ENCODE data around the gene RPS21. TPM values are rescaled to one million over a fixed set of nuclear protein-coding genes. Genes with fewer than 3 reads are reported as not detected.
"Not testable (repeated sequence)": the region's sequence is repeated elsewhere in the genome, so short reads cannot be mapped to it uniquely, and the experiment has no call there.

The RPS21 gene
- total RNA-seq, 1 experiment from 2014 or later: 2,418 TPM

DNA sequence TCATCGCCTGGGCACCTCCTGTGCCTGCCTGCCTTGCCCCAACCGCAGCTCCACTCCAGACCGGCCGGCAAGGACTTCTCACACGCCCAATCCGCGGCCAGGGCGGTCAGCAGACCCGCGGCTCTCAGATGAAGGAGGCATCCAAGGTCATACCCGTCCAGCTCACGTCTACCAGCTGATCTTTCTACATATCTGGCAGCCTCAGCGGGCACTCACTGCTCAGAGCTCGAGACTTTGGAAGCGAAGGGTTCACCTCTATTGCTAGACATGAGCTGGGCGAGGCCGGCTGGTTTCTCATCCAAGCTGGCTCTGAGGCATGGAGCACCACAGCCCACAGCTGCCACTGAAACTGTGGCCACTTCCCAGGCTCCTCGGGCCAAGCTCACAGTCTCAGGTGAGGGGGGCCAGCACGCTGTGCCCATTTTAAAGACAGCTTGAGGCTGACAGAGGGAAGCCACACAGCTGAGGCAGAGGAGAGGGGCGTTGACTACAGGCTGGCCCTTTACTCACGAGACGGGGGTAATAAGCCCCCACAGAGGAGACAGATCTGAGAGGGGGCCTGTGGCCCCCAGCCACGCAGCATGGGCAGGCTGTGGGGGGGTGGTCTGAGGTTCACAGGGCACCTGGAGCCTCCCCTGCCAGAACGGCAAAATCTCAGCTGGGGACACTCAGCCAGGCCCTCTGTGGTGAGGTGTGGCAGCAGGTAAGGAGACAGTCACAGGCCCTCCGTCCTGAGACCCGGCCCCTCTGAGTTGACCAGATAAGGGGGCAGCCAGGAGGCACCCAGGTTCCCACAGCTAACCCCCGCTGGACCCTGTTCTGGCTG is 21.8 kb upstream of the RPS21 start:
- DNase-seq (ENCODE audit: low read depth): no peak

DNA sequence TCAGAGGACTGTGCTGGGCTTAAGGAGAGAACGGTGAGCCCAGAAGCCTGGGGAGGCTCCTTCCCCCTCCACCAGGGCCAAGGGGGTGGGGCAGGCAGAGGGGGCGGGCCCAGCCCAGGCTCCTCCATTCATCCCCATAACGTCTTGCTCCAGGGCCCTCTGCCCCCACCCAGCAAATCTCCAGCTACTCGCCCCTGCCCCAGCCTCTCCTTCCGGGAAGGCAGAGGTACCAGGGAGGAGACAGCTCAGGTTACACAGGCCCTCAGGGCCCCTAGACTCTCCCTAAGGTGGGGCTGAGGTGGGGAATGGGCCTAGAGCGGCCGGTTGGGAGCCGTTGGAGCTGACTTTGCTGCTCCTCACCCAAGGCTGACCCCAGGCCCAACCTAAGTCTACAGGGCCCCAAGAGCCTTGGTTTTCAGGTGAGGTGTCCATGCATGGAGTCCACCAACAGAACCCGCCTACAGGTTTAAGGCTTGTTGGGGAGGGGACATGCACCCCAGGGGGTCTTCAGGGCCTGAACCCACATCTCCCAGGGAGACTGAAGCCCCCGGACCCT is 21.0 kb upstream of the RPS21 start:
- no peak for DNase-seq (ENCODE audit: low read depth)

DNA sequence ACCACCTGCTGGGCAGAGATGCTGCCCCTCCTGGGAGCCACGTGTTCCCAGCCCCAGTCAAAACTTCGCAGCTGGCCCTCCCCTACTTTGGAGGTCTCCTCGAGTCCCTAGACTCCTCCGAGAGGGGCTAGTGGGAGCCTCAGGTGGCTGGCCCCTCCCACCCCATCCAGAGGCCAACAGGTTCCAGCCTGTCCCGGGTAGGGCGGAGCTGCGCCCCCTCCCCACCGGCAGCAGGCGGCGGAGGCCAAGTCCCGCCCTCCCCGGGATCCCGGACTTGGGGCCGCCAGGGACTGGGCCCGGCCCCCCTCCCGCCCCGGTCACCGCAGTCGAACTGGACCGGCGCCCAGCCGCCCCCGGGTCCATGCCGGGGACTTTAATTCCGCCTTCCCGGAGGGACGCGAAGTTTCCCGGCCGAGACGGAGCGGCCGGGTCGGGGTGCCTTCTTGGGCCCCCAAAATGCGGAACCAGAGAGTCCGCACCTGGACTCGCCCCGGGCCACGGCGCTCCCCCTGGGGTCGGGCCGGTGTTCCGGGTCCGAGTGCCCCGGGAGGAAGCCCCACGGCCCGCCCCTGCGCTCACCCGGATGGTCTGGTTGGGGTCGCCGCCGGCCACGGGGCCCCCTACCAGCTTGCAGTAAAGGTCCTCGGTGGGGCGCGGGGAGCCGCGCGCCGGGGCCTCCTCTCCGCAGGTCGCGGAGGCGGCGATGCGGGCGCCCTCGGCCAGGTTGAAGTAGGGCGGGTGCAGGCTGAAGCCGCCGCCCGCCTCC is 20.4 kb upstream of the RPS21 start:
- no peak for DNase-seq (ENCODE audit: low read depth)

DNA sequence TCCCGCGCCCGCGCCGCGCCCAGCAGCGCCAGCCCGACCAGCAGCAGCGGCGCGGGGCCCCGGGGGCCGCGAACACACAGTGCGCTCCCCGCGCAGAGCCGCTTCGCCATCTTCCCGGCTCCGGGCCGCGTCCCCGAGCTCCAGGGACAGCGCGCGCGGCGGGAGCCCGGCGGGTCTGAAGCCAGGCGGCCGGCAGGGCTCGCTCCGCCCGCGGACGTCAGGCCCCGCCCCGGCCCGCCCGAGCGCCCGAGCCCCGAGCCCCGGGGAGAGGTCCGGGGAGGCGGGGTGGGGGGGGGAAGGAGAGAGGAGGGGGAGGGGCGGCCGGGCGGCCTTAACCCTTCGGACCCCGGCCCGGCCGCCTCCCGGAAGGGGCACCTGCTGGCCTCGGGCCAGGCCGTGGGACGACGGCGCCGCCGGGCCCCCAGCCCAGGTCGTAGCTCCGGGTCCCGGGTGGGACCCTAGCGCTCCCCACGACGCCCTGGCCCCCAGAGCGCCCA is 19.7 kb upstream of the RPS21 start, which contains the start of gene LAMA5:
TSS of gene LAMA5 (minus strand) at position 177 of the 497 bp plus-strand sequence. CDS start at position 110, 67 bp downstream.
- no peak for DNase-seq (ENCODE audit: low read depth)

DNA sequence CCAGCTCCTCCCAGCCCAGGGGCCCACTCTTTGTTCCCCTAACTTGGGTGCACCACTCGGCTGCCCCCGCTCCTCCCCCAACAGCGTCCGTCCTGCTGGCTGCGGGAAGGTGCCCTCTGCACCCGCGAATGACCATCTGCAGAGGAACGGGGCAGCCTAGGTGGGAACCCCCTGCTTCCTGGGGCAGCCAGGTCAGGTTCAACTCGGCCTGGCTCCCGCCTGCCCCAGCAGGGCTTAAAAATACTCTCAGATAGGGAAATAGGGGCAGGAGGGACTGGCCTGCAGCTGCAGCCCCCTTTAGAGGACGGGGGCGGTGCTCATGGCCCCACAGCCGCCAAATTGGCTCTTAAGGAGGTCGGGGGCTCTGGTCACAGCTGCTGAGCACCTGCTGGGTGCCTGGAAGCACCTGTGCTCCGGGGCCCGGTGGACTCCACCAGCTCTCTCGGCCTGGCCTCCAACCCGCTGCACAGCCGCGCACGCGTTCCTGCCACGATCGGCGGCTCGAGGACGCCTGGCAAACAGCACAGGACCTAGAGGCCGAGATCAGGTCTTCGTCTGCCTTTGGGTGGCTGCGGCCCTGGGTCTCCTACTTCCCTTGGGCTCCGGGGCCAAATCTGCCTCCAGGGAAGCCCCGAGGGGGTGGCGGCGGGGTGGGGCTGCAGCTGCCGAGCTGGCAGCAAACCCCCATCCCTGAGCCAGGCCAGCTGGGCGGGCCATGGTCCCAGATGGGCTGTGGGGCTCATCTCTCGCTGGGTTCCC is 19.1 kb upstream of the RPS21 start:
- no peak for DNase-seq (ENCODE audit: low read depth)

DNA sequence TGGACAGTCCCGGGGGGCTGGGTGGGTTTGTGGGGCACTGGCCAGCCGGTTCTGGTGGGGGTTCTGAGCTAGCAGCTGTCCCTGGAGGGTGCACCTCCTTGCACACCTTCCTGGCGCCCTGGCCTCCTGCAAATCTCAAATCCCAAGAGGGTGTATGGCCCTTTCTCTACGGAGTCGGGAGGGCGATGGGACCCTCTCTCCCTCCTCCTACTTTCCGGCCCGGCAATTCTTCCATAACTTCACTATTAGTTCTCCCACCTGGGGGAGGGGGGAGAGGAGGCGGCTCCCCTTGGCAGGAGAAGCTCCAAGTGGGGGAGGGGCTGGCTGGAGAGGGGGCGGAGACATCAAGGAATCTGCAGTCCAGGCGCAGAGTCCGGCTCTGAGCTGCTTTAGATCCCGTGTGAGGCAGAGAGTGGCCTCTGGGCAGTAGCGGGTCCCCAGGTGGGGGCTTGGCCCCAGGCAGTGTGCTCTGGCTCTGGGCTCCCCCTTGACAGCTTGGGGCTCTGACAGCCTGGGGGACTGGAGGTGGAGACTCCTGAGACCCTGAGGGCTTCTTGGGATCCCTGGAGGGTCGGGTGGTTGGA is 18.4 kb upstream of the RPS21 start:
- DNase-seq (ENCODE audit: low read depth): no peak

DNA sequence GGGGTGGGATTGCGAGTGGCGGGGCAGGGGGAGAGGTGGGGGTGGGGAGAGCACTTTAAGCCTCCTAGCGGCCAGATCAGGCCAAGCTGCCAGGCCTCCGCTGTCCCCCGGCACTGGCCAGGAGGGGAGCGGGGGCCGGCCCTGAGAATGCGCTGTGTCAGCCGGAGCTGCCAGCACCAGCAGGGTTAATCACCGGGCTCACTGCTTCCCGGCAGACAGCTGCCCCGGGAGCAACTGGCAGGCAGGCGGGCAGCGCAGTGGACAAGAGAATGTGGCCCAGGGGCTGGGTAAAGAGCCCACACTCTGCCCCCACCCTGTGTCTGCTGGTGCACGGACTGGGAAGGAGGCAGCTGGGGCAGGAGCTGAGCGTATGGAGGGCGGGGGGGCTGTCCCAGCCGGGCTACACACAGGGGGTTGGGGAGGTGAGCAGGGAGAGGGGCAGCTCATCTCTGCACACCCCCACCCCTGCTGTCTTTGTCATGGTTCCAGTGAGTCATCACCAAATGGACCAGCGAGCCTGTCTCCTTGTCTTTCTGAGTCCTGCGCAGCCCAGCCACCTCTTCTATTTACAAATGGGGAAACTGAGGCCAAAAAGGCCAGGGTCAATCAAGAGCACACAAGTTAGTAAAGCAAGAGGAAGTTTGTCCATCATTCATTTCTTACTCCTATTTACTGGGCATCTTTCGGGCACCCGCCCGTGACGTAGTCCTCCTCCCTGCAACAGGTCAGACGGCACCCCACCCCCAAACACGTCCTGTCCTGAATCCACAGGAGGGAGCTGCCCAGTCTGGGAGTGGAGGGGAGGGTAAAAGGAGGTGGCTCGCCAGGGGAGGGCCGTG is 17.7 kb upstream of the RPS21 start:
- DNase-seq (ENCODE audit: low read depth): peak; percentile 78

DNA sequence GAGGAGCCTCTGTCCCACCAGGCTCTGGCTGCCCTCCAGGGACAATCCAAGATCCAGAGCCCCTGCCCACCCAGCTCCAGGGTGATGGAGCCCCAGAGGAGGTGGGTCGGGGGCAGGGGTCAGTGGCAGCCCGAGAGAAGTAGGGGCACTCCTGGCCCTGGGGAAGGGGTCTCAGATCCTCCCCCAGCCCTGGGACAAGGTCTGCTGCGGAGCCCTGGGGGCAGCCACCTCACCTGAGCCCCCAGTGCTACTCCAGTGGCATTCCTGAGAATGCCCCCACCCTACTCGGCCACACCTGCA is 17.1 kb upstream of the RPS21 start:
- DNase-seq (ENCODE audit: low read depth): no peak

DNA sequence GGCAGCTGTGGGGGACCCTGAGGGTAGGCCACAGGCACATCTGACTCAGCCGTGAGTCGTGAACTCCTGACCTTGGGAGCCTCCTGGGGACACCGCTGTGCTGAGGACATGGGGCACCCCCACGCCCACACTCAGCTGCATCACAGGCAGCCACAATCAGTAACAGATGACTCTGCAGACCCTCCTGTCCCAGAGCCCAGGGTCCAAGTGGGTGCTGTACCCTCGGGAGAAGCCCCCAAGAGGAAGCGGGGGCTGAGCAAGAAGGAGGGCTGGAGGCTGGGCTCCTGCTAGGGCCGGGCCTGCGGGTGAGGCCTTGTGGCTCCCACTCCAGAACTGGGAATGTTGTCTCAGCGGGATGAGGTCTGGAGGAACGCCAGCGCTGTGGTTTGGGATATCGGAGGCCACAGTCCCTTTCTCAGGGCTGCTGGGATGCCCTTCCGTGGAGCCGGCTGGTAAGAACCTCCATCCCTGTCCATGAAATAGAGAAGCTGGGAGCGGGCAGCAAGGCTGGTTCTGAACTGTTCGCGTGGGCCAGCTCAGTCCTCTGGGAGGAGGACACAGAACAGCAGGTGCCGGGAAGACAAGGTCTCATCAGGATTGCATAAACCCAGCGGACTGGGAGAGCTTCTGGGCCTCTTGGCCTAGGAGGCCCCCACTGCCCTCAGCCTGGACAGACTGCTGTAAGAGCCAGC is 16.6 kb upstream of the RPS21 start:
- DNase-seq (ENCODE audit: low read depth): peak; percentile 93

DNA sequence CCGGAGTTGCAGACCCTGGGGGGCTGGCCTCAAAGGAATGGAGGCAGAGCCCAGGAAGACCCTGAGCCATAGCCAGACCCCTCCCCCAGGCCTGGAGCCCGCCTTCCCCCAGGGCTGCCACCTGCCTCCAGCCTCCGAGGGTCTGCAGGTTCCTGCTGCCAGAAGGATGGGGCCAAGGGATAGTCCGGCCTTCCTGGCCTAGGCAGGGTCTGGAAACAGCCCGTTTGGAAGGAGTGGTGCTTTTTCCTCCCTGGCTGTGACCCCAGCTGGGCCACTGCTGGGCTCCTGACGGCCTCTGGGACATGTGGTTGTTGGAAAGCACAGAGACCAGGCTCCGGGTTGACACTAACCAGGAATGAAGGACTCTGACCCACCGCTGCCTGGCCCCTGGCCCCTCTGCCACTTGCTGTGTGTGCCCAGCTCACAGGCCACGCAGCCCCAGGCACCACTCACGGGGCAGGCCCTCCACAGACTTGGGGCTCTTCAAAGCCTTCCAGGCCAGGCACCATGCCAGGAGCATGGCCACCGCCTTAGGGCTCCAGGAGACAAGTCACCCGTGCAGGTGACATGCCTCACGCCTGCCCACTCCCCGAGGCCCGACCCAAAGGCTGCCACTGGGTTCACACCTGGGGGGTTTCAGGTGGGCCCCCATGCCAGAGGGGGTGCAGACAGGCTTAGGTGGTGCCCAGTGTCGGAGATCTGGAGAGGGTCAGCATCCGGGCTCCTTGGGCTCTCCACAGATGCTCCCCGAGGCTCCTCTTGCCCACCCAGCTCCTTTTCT is 15.9 kb upstream of the RPS21 start:
- no peak for DNase-seq (ENCODE audit: low read depth)

DNA sequence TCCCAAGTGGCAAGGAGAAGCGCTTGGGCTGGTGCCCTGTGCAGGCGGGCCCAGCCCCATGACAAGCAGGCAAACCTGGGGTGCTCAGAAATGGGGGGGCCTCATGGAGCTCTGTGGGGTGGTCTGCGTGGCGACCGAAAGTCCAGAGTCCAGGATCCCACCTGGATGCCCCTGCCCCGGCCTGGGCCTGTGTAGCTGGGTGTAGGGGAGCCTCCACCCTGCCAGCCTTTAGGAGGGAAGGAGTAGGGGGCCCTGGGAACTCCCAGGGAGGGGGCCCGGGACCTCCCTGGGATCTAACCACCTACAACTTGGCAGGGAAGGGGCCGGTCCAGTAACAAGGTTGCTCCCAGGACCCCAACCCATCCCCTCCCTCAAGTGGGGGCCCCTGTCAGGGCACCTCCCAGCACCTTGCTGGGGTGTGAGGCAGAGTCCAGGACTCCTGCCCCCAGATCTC is 15.3 kb upstream of the RPS21 start:
- no peak for DNase-seq (ENCODE audit: low read depth)

DNA sequence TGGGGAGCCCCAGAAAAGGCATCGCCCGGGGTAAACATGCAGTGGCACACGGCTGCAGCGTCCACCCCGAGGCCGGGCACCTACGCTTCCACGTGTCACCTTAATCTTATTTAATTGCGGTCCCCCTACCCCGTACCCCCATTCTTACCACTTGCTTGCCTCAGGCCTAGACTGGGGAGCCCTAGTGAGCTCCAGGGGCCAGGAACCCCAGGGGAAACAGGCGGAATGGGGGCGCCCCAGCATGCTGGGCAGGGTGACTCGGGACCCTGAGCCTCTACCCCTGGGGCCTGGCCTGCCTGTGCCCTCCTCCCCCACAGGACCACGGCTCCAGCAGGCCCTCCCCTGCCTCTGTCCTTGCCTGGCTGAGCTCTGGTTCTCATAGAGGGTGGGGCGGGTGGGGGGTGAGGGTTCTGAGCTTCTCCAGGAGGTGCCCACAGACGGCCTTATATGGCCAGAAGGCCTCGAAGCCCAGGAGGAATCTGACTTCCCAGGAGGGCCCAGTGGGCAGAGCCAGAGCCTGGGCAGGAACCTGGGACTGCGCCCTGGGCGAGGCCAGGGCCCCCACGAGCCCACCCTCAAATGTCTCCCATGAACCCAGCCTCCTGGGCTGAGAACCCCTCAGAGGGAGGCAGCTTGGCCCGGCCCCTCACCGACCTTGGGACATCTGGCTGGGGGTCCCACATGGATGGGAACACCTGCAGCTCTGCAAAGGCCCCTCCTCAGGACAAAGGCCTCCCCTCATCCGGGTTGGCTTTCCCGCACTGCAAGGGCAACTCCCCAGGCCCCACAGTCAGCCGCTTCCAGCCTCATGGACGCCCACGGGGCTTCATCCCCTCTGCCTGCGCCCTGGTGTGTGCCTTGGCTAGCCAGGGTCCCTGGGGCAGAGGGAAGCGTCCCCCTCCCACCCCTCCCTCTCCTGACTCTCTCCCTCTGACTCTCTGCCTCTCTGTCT is 14.6 kb upstream of the RPS21 start:
- DNase-seq (ENCODE audit: low read depth): no peak

DNA sequence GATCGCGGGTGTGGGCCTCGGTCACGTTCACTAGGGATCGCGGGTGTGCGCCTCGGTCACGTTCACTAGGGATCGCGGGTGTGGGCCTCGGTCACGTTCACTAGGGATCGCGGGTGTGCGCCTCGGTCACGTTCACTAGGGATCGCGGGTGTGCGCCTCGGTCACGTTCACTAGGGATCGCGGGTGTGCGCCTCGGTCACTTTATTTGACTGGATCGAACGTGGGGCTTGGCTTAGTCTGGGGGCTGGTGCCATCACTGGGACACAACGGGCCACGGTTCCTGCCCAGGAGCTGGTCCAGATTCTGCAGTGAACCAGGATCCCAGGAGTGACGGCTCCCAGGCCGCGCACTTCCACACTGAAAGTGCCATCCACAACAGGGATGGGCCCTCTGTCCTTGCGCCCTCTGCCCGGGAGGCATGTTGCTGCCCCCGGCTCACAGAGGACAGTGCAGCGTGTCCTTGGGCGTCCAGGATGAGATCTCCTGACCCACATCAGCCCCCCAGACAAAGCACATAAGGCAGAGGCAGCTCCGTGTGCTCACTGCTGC is 13.2 kb upstream of the RPS21 start:
- DNase-seq (ENCODE audit: low read depth): not testable (repeated sequence)

DNA sequence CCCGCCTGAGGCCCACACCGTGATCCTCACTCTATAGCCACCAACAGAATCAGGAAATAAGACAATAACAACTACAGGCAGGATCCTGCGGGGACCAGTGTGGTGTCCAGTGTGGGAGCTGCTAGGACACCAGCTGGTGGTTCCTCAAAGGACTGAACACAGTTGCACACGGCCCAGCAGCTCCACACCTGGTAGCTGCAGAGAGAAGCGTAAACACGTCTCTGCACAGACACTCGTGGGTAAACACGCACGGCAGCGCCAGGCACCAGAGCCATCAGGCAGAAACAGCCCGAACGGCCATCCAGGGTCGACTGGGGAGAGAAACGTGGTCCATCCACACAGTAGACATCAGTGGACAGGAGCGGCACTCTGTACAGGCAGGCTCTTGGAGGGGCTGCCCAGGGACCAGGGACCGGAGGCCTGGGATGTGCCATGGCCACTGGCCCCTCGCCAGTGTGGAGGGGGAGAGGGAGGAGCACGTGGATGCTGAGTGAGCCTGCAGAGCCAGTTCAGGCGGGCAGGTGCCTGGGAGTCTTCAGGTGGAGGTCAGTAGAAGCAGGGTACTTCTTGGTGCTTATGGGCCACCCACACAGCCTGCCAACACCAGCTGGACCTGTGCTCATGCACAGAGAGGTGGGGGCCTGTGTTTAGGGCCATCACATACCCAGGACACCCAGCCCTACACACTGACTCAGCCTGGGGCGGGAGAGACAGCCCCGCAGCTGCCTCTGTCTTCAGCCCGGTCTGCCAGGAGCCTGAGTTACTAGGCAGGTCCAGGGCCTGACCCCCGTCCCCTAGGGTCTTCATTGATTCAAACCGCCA is 12.4 kb upstream of the RPS21 start:
- DNase-seq (ENCODE audit: low read depth): no peak

DNA sequence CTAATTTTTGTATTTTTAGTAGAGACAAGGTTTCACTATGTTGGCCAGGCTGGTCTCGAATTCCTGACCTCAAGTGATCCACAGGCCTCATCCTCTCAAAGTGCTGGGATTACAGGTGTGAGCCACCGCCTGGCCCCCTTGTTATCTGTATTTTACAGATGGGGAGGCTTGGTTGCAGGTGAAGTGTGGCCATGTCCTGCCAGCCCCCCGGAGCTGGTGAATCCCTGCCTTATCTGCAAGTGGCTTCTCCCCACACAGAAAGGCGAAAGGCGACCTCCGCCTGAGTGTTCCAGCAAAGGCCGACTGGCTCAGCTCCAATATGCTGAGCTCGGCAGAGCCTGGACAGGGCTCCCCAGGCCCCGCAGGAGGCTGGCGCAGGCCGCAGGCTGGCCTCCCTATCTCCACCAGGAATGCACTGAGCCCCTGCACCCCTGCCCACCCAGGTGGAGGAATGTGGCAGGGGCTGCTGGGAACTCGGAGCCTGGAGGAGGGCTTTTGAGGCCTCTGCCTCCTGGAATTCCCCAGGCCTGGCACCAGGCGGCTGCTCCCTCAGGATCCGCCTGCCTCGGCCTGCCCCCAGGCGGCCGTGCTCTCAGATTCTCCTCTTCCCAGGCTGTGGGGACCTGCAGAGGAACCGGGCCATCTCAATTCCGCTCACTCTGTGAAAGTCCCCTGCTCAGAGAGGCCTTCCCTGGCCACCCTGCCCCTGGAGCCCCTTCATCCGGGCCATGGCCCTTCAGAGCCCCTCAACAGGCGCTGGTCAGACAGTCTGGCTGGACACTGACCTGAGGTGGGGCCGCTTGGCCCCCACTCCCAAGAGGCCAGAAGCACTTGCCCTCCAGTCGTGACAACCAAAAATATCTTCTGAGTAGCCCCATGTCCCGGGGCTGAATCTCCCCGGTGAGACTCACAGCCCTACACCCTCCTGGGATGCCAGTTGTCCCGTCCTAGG is 10.5 kb upstream of the RPS21 start:
- peak; percentile 50 for DNase-seq (ENCODE audit: low read depth)

All from HT1080 (cell line).